HG03097 (cell line): Measurements from ENCODE around the gene KCND2.
A peak's percentile ranks its signal among the peaks of the same experiment; 100 is the strongest.

ENCODE experiments used
- ATAC-seq: cut with Tn5 transposase; IDR thresholded peaks from one replicate; pipeline ENCODE4 v1.9.1; 2021; ENCODE audit not compliant: unreplicated experiment, low FRiP score

KCND2 gene

GRCh38 chr7:120307991-120308545, 35.1 kb downstream of the KCND2 start:
- no peak for ATAC-seq

GRCh38 chr7:120311028-120311788, 38.2 kb downstream of the KCND2 start:
- ATAC-seq, result no peak

GRCh38 chr7:120320218-120320961, 47.4 kb downstream of the KCND2 start:
- no peak for ATAC-seq

GRCh38 chr7:120327054-120327453, 54.1 kb downstream of the KCND2 start:
- no peak for ATAC-seq

- no peak for ATAC-seq
Measured at GRCh38 chr7:120332433-120332832, 59.5 kb downstream of the KCND2 start.

GRCh38 chr7:120334475-120334874, 61.5 kb downstream of the KCND2 start:
- ATAC-seq, result peak; percentile 98

- ATAC-seq, result no peak
Measured at GRCh38 chr7:120337308-120337907, 64.4 kb downstream of the KCND2 start.

GRCh38 chr7:120344276-120344675, 71.3 kb downstream of the KCND2 start:
- ATAC-seq, result no peak

GRCh38 chr7:120353171-120353570, 80.2 kb downstream of the KCND2 start:
- ATAC-seq, result no peak

- ATAC-seq, result peak; percentile 92
Measured at GRCh38 chr7:120360918-120361317, 87.9 kb downstream of the KCND2 start.

GRCh38 chr7:120363414-120363813, 90.4 kb downstream of the KCND2 start:
- no peak for ATAC-seq

- ATAC-seq, result no peak
Measured at GRCh38 chr7:120370954-120371353, 98.0 kb downstream of the KCND2 start.

- ATAC-seq, result no peak
Measured at GRCh38 chr7:120373174-120373573, 100.2 kb downstream of the KCND2 start.

- peak; percentile 46 for ATAC-seq
Measured at GRCh38 chr7:120394595-120394994, 121.6 kb downstream of the KCND2 start.

GRCh38 chr7:120395526-120396019, 122.6 kb downstream of the KCND2 start:
- peak; percentile 73 for ATAC-seq

- no peak for ATAC-seq
Measured at GRCh38 chr7:120398284-120399000, 125.5 kb downstream of the KCND2 start.

GRCh38 chr7:120400806-120401455, 128.0 kb downstream of the KCND2 start:
- peak; percentile 35 for ATAC-seq

GRCh38 chr7:120402079-120402767, 129.2 kb downstream of the KCND2 start:
- peak; percentile 56 for ATAC-seq

- no peak for ATAC-seq
Measured at GRCh38 chr7:120402801-120403200, 129.8 kb downstream of the KCND2 start.
